Measurements from ENCODE around the gene GIPR. TPM values are rescaled to one million over a fixed set of nuclear protein-coding genes. Genes with fewer than 3 reads are reported as not detected.

The GIPR gene
- total and polyA plus RNA-seq, 2 donors (not counting 1 experiment from before 2014, with no cell fraction given): 0.25 TPM; not detected in 1

DNA sequence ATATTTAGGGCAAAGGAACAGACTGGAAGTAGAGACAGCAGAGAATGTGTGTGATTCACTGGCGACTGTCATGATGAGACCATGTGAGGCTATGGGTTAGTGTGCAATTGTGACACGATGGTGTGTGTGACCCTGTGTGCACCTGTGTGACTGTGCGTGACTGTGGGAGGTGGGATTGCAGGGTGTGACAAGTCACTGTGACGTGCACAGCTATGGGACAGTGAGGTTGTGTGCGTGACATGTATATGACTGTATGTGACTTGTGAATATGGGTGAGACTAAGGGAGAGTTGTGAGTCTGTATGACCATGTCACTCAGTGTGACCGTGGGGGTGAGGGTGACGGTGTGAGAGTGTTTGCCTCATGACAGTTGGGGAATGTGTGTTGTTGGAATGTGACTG is 3.4 kb upstream of the GIPR start:
- TF ChIP-seq CTCF (conservative IDR thresholded peaks at IDR 0.05 in 1 of 2, IDR thresholded peaks at IDR 0.05 in 1 of 2; ENCODE audit: low read depth in 1 of 2, low read length in 2 of 2) (no peak), EZH2 (IDR thresholded peaks at IDR 0.05; ENCODE audit: low read length, missing control alignments) (no peak)
- Histone ChIP-seq H3K27ac (ENCODE audit: insufficient read depth, low read length) (no peak overlapping the region), H2AFZ (ENCODE audit: low read length) (no peak overlapping the region), H3K36me3 (ENCODE audit: control insufficient read depth, insufficient read depth, low read length) (no peaks in the 10 kb centered on the region), H4K20me1 (ENCODE audit: control insufficient read depth, extremely low read depth, insufficient read depth, low read length) (no peaks in the 10 kb centered on the region), H3K4me1 (ENCODE audit: control insufficient read depth, extremely low read depth, insufficient read depth, low read length) (peaks cover 12% of the 10 kb centered on the region), H3K9ac (ENCODE audit: insufficient read depth, low read length) (no peak overlapping the region), H3K4me3 (replicated peaks in 1 of 4; ENCODE audit: control extremely low read depth in 1 of 4, insufficient read depth in 1 of 4, low read depth in 3 of 4, low read length in 4 of 4) (no peak overlapping the region), H3K9me3 (ENCODE audit: control insufficient read depth, insufficient read depth, low read depth, low read length) (no peaks in the 10 kb centered on the region), H3K27me3 (ENCODE audit: control insufficient read depth, insufficient read depth, low read length) (peaks cover 7% of the 10 kb centered on the region), H3K79me2 (ENCODE audit: control insufficient read depth, insufficient read depth, low read length) (no peaks in the 10 kb centered on the region), H3K4me2 (ENCODE audit: extremely low read depth, insufficient read depth, low read length) (no peak overlapping the region)
- no peak for DNase-seq (ENCODE audit: low read depth in 2 of 2)

DNA sequence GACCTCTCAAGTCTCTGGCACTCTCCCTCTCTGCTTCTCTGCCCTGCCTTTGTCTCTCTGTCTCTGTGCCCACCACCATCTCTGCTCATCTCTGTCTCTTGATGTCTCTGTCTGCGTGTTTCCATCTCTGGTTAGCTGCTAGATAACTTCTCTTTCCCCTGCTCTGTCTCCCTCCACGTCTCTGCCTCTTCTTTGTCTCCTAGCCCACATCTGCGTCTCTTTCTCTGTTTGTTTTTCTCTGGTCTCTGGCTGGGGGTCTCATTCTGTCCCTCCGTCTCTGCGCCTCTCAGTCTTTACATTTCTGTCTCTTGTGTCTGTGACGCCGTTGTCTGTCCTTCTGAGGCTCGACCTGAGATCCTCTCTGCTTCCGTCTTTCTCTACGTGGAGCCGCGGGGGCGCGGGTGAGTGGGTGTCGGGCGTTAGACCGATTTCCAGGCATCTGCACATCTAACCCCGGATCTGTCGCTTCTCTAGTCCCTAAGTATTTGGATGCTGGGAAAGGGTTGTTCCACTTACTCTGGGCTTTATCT is 386 bp downstream of the GIPR start:
- DNase-seq (ENCODE audit: low read depth in 2 of 2): no peak
- no peak overlapping the region for H3K9ac ChIP-seq (ENCODE audit: insufficient read depth, low read length)

More for the DNA sequence above, 386 bp downstream of the GIPR start:
- Histone ChIP-seq H3K4me3 (replicated peaks in 1 of 4; ENCODE audit: control extremely low read depth in 1 of 4, insufficient read depth in 1 of 4, low read depth in 3 of 4, low read length in 4 of 4) (peak overlapping the region; percentile 11 to 43 (median 30)), H3K79me2 (ENCODE audit: control insufficient read depth, insufficient read depth, low read length) (no peaks in the 10 kb centered on the region), H3K4me2 (ENCODE audit: extremely low read depth, insufficient read depth, low read length) (peak overlapping the region; percentile 97), H2AFZ (ENCODE audit: low read length) (peak overlapping the region; percentile 72), H4K20me1 (ENCODE audit: control insufficient read depth, extremely low read depth, insufficient read depth, low read length) (no peaks in the 10 kb centered on the region), H3K27me3 (ENCODE audit: control insufficient read depth, insufficient read depth, low read length) (peaks cover 7% of the 10 kb centered on the region), H3K9me3 (ENCODE audit: control insufficient read depth, insufficient read depth, low read depth, low read length) (no peaks in the 10 kb centered on the region), H3K36me3 (ENCODE audit: control insufficient read depth, insufficient read depth, low read length) (no peaks in the 10 kb centered on the region), H3K27ac (ENCODE audit: insufficient read depth, low read length) (no peak overlapping the region), H3K4me1 (ENCODE audit: control insufficient read depth, extremely low read depth, insufficient read depth, low read length) (peaks cover 12% of the 10 kb centered on the region)
- no peak for TF ChIP-seq CTCF (conservative IDR thresholded peaks at IDR 0.05 in 1 of 2, IDR thresholded peaks at IDR 0.05 in 1 of 2; ENCODE audit: low read depth in 1 of 2, low read length in 2 of 2)
- peak; percentile 67 for TF ChIP-seq EZH2 (IDR thresholded peaks at IDR 0.05; ENCODE audit: low read length, missing control alignments)
